Measurements from ENCODE around the gene MFSD1. TPM values are rescaled to one million over a fixed set of nuclear protein-coding genes. Genes with fewer than 3 reads are reported as not detected.

MFSD1 gene
- total RNA-seq, 4 donors from 2014 or later = 57.1 to 83.7 (median 64.3) TPM

- H3K9me3 ChIP-seq = no peaks in the 10 kb centered on the region
- WGBS, 2 donors = 27 to 34% methylated on average over 25 of the region's 25 CpGs
- no peak for DNase-seq (ENCODE audit: low spot score in 2 of 2)
- no peak for TF ChIP-seq EP300 (IDR thresholded peaks at IDR 0.05)
- H3K27ac ChIP-seq = peak overlapping the region; percentile 16 to 89 (median 80)
- peaks cover 0 to 41% (median 11%) of the 10 kb centered on the region in 4 donors for H3K4me1 ChIP-seq
- H3K27me3 ChIP-seq = no peaks in the 10 kb centered on the region
- H3K4me3 ChIP-seq = peak overlapping the region; percentile 66 to 91 (median 86)
- H3K36me3 ChIP-seq = peaks cover 0 to 7% (median 0%) of the 10 kb centered on the region in 3 donors
Observed at GRCh38 chr3:158802409-158803268, 785 bp downstream of the MFSD1 start.

DNA sequence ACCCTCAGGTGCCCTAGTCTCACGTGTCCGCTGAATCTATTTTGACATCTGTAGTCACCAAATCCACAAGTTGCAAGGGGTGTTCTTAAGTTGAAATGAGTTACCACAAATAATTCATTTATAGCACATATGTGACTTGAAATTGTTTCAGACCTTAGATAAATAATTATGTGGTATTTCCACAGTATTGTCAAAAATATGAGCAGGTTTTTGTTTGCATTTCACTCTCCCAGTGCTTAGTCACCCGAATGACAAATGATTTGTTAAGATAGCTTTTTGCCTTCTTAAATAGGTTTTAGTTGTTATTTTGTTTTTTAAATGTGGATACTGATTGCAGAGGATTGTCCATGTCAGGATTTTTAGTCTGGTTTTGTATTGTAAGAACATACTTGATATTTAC, 2.6 kb downstream of the MFSD1 start:
- no peak overlapping the region for H3K4me3 ChIP-seq
- no peaks in the 10 kb centered on the region for H3K9me3 ChIP-seq
- H3K27ac ChIP-seq = no peak overlapping the region
- H3K4me1 ChIP-seq = peaks cover 0 to 41% (median 11%) of the 10 kb centered on the region in 4 donors
- no peaks in the 10 kb centered on the region for H3K27me3 ChIP-seq
- no peak for TF ChIP-seq CTCF (IDR thresholded peaks at IDR 0.05)
- TF ChIP-seq POLR2A (IDR thresholded peaks at IDR 0.05) = no peak
- no peak for TF ChIP-seq EP300 (IDR thresholded peaks at IDR 0.05)
- WGBS, 2 donors = 85 to 86% methylated on average over 3 of the region's 3 CpGs
- peaks cover 0 to 24% (median 0%) of the 10 kb centered on the region in 3 donors for H3K36me3 ChIP-seq
- no peak for DNase-seq (ENCODE audit: low spot score in 2 of 2)

- peaks cover 0 to 65% (median under 1%) of the 10 kb centered on the region in 3 donors for H3K36me3 ChIP-seq
- WGBS, 2 donors = 91 to 92% methylated on average over 3 of the region's 3 CpGs
- DNase-seq (ENCODE audit: low spot score in 2 of 2) = no peak
- peak overlapping the region in 1 of 4 donors; percentile 12 for H3K27ac ChIP-seq
- no peak for TF ChIP-seq EP300 (IDR thresholded peaks at IDR 0.05)
- TF ChIP-seq CTCF (IDR thresholded peaks at IDR 0.05) = no peak
- no peak for TF ChIP-seq POLR2A (IDR thresholded peaks at IDR 0.05)
- H3K27me3 ChIP-seq = no peaks in the 10 kb centered on the region
- H3K4me1 ChIP-seq = peaks cover 0 to 18% (median 0%) of the 10 kb centered on the region in 4 donors
- H3K4me3 ChIP-seq = no peak overlapping the region
- no peaks in the 10 kb centered on the region for H3K9me3 ChIP-seq
Observed at GRCh38 chr3:158808697-158809096, 6.8 kb downstream of the MFSD1 start.

- WGBS, 2 donors = 92 to 96% methylated on average over 4 of the region's 4 CpGs
- Histone ChIP-seq H3K27me3 (no peaks in the 10 kb centered on the region), H3K27ac (peak overlapping the region in 1 of 4 donors; percentile 61), H3K4me1 (peaks cover 0 to 8% (median 0%) of the 10 kb centered on the region in 4 donors), H3K4me3 (no peak overlapping the region), H3K9me3 (no peaks in the 10 kb centered on the region), H3K36me3 (peaks cover 0 to 74% (median 9%) of the 10 kb centered on the region in 3 donors)
- DNase-seq (ENCODE audit: low spot score in 2 of 2) = no peak
- TF ChIP-seq POLR2A (IDR thresholded peaks at IDR 0.05) = no peak
- peak in 1 of 2 donors; percentile 54 for TF ChIP-seq EP300 (IDR thresholded peaks at IDR 0.05)
Observed at GRCh38 chr3:158809642-158810041, 7.8 kb downstream of the MFSD1 start.

GRCh38 chr3:158810823-158811724, 9.2 kb downstream of the MFSD1 start:
- peaks cover 0 to 83% (median 9%) of the 10 kb centered on the region in 3 donors for H3K36me3 ChIP-seq
- 79 to 85% methylated on average over 8 of the region's 8 CpGs for WGBS, 2 donors
- peak overlapping the region in 2 of 4 donors; percentile 52 to 66 for H3K27ac ChIP-seq
- H3K27me3 ChIP-seq = no peaks in the 10 kb centered on the region
- DNase-seq (ENCODE audit: low spot score in 2 of 2) = no peak
- H3K9me3 ChIP-seq = no peaks in the 10 kb centered on the region
- no peaks in the 10 kb centered on the region for H3K4me1 ChIP-seq
- TF ChIP-seq POLR2A (IDR thresholded peaks at IDR 0.05) = peak in 1 of 2 donors; percentile 15
- TF ChIP-seq CTCF (IDR thresholded peaks at IDR 0.05) = no peak
- TF ChIP-seq EP300 (IDR thresholded peaks at IDR 0.05) = peak; percentile 28 to 52
- H3K4me3 ChIP-seq = no peak overlapping the region

All from tibial nerve (tissue), 4 donors.